H1 (cell line): ENCODE data around the gene ZNF385D. TPM values are rescaled to one million over a fixed set of nuclear protein-coding genes. Genes with fewer than 3 reads are reported as not detected.

Source experiments
- CHD1 ChIP-seq: IDR thresholded peaks from 2 replicates; pipeline ENCODE4 v1.6.1; 2012; ENCODE audit warnings: low read depth, low read length, improper control_type of control experiment
- CHD2 ChIP-seq: IDR thresholded peaks from 2 replicates; pipeline ENCODE4 v1.6.1; 2012; ENCODE audit warnings: low read length, improper control_type of control experiment
- CHD7 ChIP-seq: fragments of 300-600 bp; sonication (generic); IDR thresholded peaks from 2 replicates; pipeline ENCODE4 v1.7.1; 2012; ENCODE audit warnings: low read length, moderate library complexity, mild to moderate bottlenecking, inconsistent platforms; ENCODE audit not compliant: insufficient replicate concordance
- E2F6 ChIP-seq: IDR thresholded peaks from 2 replicates; pipeline ENCODE4 v1.6.1; 2012; ENCODE audit warnings: inconsistent platforms
- FOSL1 ChIP-seq: IDR thresholded peaks from 2 replicates; pipeline ENCODE4 v1.6.1; 2011; ENCODE audit warnings: mild to moderate bottlenecking, low read depth, low read length, moderate library complexity; ENCODE audit not compliant: insufficient read depth
- GTF2F1 ChIP-seq: IDR thresholded peaks from 2 replicates; pipeline ENCODE4 v1.6.1; 2012; ENCODE audit warnings: low read depth, low read length, improper control_type of control experiment, borderline replicate concordance
- POU5F1 ChIP-seq: IDR thresholded peaks from 2 replicates; pipeline ENCODE4 v1.6.1; 2011; ENCODE audit warnings: low read depth, mild to moderate bottlenecking, low read length, moderate library complexity
- SP1 ChIP-seq: IDR thresholded peaks from 2 replicates; pipeline ENCODE4 v1.6.1; 2011; ENCODE audit warnings: low read depth, low read length
- SP2 ChIP-seq: IDR thresholded peaks from 2 replicates; pipeline ENCODE4 v1.6.1; 2012; ENCODE audit warnings: mild to moderate bottlenecking, low read length, inconsistent platforms
- TAF7 ChIP-seq: optimal IDR thresholded peaks from 2 replicates; pipeline ENCODE3; 2011; ENCODE audit warnings: low read depth, mild to moderate bottlenecking, inconsistent platforms, low read length, moderate library complexity, borderline replicate concordance
- polyA plus RNA-seq, 7 experiments: library from polyadenylated mRNA; depleted of rRNA in 3 of 7; stranded (reverse) in 5 of 7; unstranded in 2 of 7; fragments of >200 nt in 5 of 7; fragments of 200-250 nt in 2 of 7; gene quantifications; 1 replicate in 5 of 7; 2 replicates in 1 of 7; 4 replicates in 1 of 7; pipeline versions ENCODE4 v1.2.1 to v1.2.3, GENCODE V29; 2011 to 2013; ENCODE audit warnings: missing spikeins in 2 of 7, mixed read lengths in 2 of 7
- total RNA-seq: library from RNA; stranded (reverse); fragmentation: NEBNext Ultra II Directional; extraction: Animal tissue kit (Norgen Biotek cat#: 25700); gene quantifications from 2 replicates; pipeline ENCODE4 v1.2.1, GENCODE V29; 2021

ZNF385D gene
- total and polyA plus RNA-seq, 2 of the 8 experiments (the other 6 are each of a cell fraction or from before 2014, with no cell fraction given), result 5.9 to 10.8 TPM

DNA sequence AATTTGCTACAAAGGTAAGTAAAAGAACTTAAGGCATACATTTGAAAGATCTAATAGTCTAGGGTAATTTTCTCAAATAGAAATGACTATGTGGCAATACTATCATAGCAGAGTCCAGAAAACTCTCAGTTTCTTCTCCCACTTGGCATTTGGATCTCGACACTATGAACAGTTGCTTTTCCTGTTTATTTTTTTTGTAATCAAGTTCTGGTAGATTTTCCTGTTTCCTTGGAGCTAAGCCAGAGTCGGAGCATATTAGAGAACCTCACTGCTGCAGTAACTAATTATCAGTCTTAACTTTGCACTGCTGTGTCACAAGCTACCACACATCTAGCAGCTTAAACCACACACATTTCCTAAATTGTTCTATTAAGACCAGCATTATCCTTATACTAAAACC, 44.9 kb upstream of the ZNF385D start (continued):
- TF ChIP-seq CHD7 (no peak), POU5F1 (no peak), SP2 (no peak), SP1 (no peak), TAF7 (no peak), GTF2F1 (no peak), FOSL1 (no peak), E2F6 (no peak), CHD2 (no peak), CHD1 (no peak)
- TF ChIP-seq, all 59 proteins: peak for 0
